ENCODE data around the gene OSBPL5. TPM values are rescaled to one million over a fixed set of nuclear protein-coding genes. Genes with fewer than 3 reads are reported as not detected.
A peak's percentile ranks its signal among the peaks of the same experiment; 100 is the strongest.

OSBPL5 gene
- polyA plus RNA-seq, 2 of the 4 experiments (the other 2 are of a cell fraction) = 1.6 to 4.6 TPM

GRCh38 chr11:3093281-3094191 lies 71.6 kb downstream of the OSBPL5 start:
- WGBS (ENCODE audit: missing lambda C conversion rate) = 89% methylated on average over 30 of the region's 36 CpGs
- DNase-seq (ENCODE audit: low read depth in 1 of 2, low spot score in 1 of 2) = no peak
- Histone ChIP-seq H3K4me1 (no peaks in the 10 kb centered on the region), H3K4me2 (no peak overlapping the region), H3K4me3 (no peak overlapping the region), H3K27ac (no peak overlapping the region), H3K9me3 (no peaks in the 10 kb centered on the region)
- POLR2A ChIA-PET = no interaction called here
- FAIRE-seq = no peak
- TF ChIP-seq ZFP36 (IDR thresholded peaks at IDR 0.05; ENCODE audit: borderline replicate concordance, partially characterized antibody) (no peak), EP300 (IDR thresholded peaks at IDR 0.05) (no peak), USF2 (IDR thresholded peaks at IDR 0.05) (0 out of 2 replicates have a peak, but pooled peaks have one; percentile 21), FOSL2 (IDR thresholded peaks at IDR 0.05) (no peak), FOSL2 (CRISPR knock-in tag; IDR thresholded peaks at IDR 0.05) (no peak)
- peak in 1 of 2 experiments; percentile 5; a peak in 1 of 6 replicates for ATAC-seq
- CTCF ChIA-PET = interaction anchor here (0.7 to 8.1 kb wide), 10 partner anchors 15 to 562 kb away, joined by 3 to 210 read pairs (median 16); partner anchors contain the start of gene PHLDA2

GRCh38 chr11:3092603-3093141 lies 72.4 kb downstream of the OSBPL5 start:
- CTCF ChIA-PET = interaction anchor here (0.7 to 8.1 kb wide), 22 partner anchors 9 to 561 kb away, joined by 3 to 210 read pairs (median 10); partner anchors contain the start of gene NAP1L4
- TF ChIP-seq PHF8 (IDR thresholded peaks at IDR 0.05; ENCODE audit: borderline replicate concordance, low read depth) (no peak), MAFK (IDR thresholded peaks at IDR 0.05; ENCODE audit: partially characterized antibody) (no peak), POLR2AphosphoS2 (conservative IDR thresholded peaks at IDR 0.05; ENCODE audit: low read length) (no peak), HOXB5 (CRISPR knock-in tag; IDR thresholded peaks at IDR 0.05) (no peak), SREBF2 (IDR thresholded peaks at IDR 0.05) (no peak), ESRRA (IDR thresholded peaks at IDR 0.05; ENCODE audit: borderline replicate concordance, low read length) (no peak)
- H3K4me1 ChIP-seq = no peaks in the 10 kb centered on the region
- ATAC-seq (no peak), DNase-seq (ENCODE audit: low read depth in 1 of 2, low spot score in 1 of 2) (no peak), FAIRE-seq (no peak)
- 52% methylated on average over 4 of the region's 15 CpGs for WGBS (ENCODE audit: missing lambda C conversion rate)
- no peak overlapping the region for H3K4me3 ChIP-seq
- no peak overlapping the region for H3K27ac ChIP-seq
- no peak overlapping the region for H3K4me2 ChIP-seq
- POLR2A ChIA-PET = no interaction called here
- no peaks in the 10 kb centered on the region for H3K9me3 ChIP-seq

- ChIA-PET POLR2A (interaction anchor here (0.6 to 1.8 kb wide), 4 partner anchors 42 to 715 kb away, joined by 3 to 9 read pairs (median 4); partner anchors contain the start of genes CD81 and PHLDA2), CTCF (interaction anchor here (0.6 to 8.1 kb wide), 68 partner anchors 9 to 560 kb away, joined by 3 to 210 read pairs (median 5); partner anchors contain the start of genes CARS1, NAP1L4, OSBPL5 and PHLDA2)
- H3K4me3 ChIP-seq = no peak overlapping the region
- 44% methylated on average over 24 of the region's 27 CpGs for WGBS (ENCODE audit: missing lambda C conversion rate)
- peak; percentile 83 to 89 for DNase-seq (ENCODE audit: low read depth in 1 of 2, low spot score in 1 of 2)
- TF ChIP-seq BCL3 (IDR thresholded peaks at IDR 0.05) (no peak), MAZ (IDR thresholded peaks at IDR 0.05; ENCODE audit: borderline replicate concordance, low read depth, low read length) (0 out of 2 replicates have a peak, but pooled peaks have one; percentile 52), MAX (IDR thresholded peaks at IDR 0.05) (peak; percentile 47; the same call in 1 of the 2 replicates), NFE2L2 (conservative IDR thresholded peaks at IDR 0.05; ENCODE audit: low read length) (no peak), SMC3 (IDR thresholded peaks at IDR 0.05) (peak; percentile 95), CTCF (IDR thresholded peaks at IDR 0.05) (peak; percentile 96), RAD21 (conservative IDR thresholded peaks at IDR 0.05 in 1 of 2, IDR thresholded peaks at IDR 0.05 in 1 of 2) (peak; percentile 90 to 92)
- peak; percentile 78 to 93 for ATAC-seq
- no peaks in the 10 kb centered on the region for H3K9me3 ChIP-seq
- no peak overlapping the region for H3K4me2 ChIP-seq
- H3K4me1 ChIP-seq = no peaks in the 10 kb centered on the region
- FAIRE-seq = no peak
- no peak overlapping the region for H3K27ac ChIP-seq
Measured at GRCh38 chr11:3091846-3092602, 73.1 kb downstream of the OSBPL5 start.
